SK-N-MC (cell line): ENCODE measurements around the gene ITGA8.

Experiments
- EZH2 ChIP-seq: fragments of 200-600 bp; sonication (generic); IDR thresholded peaks from one replicate; pipeline ENCODE4 v1.6.1; 2017; ENCODE audit warnings: antibody characterized with exemption
- POLR2AphosphoS5 ChIP-seq: IDR thresholded peaks from 2 replicates; pipeline ENCODE4 v1.6.1; 2012; ENCODE audit warnings: mild to moderate bottlenecking, low read depth, low read length, borderline replicate concordance

- no peak for TF ChIP-seq POLR2AphosphoS5
- no peak for TF ChIP-seq EZH2
These were observed 48.8 kb downstream of the ITGA8 start for GRCh38 chr10:15670880-15671279.
